ENCODE data around the gene SND1. TPM values are rescaled to one million over a fixed set of nuclear protein-coding genes. Genes with fewer than 3 reads are reported as not detected.

Gene SND1
- total and polyA plus RNA-seq, 2 of the 4 experiments (the other 2 are of a cell fraction): 154 to 294 TPM

- in situ Hi-C loops (cut with MboI; ENCODE audit: low sequenced_read_pairs) (loop anchor here (25.0 kb wide), 1 partner anchor 341 kb away; no protein-coding TSS in a partner anchor), intact Hi-C loops (cut with micrococcal nuclease) (no loop called here), dilution Hi-C loops (cut with HindIII; ENCODE audit: low sequenced_read_pairs, unreplicated experiment) (no loop called here)
- H2AFZ ChIP-seq (replicated peaks; ENCODE audit: low read length, poor library complexity): no peak overlapping the region
- no TSS peak for BruUV-seq (replicated peaks)
- peaks cover 56% of the 10 kb centered on the region for H4K20me1 ChIP-seq (ENCODE audit: insufficient read depth, low read length)
- peak; percentile 49 for DNase-seq
- H3K56ac ChIP-seq (ENCODE audit: extremely low read depth, insufficient read depth, low read length): no peak overlapping the region
- ChIA-PET CTCF (no interaction called here), POLR2A (ENCODE audit: unreplicated experiment) (no interaction called here)
- H2BK5ac ChIP-seq (ENCODE audit: low read depth, low read length, poor library complexity, severe bottlenecking): no peak overlapping the region
- H2BK120ac ChIP-seq (ENCODE audit: low read depth, low read length): no peak overlapping the region
- H3K36me3 ChIP-seq (ENCODE audit: control insufficient read depth, insufficient read depth, low read length): peaks cover 5% of the 10 kb centered on the region
- H3K4me2 ChIP-seq (ENCODE audit: low read depth, low read length): no peak overlapping the region
- H2AK9ac ChIP-seq (replicated peaks; ENCODE audit: low read depth, low read length, poor library complexity): no peak overlapping the region
- no peak overlapping the region for H2BK15ac ChIP-seq (ENCODE audit: low read depth, low read length)
- no peak for ATAC-seq (ENCODE audit: low read depth)
- H3K4ac ChIP-seq (ENCODE audit: low read depth, low read length): no peak overlapping the region
- H3K9ac ChIP-seq (ENCODE audit: low read depth, low read length): no peak overlapping the region
- H4K5ac ChIP-seq (ENCODE audit: low read depth, low read length): no peak overlapping the region
- no peak overlapping the region for H2AK5ac ChIP-seq (ENCODE audit: low read depth, low read length)
- no peak overlapping the region for H4K91ac ChIP-seq (ENCODE audit: insufficient read depth, low read depth, low read length)
- no peak for TF ChIP-seq RCOR1 (IDR thresholded peaks at IDR 0.05; ENCODE audit: insufficient replicate concordance, low read length)
- TF ChIP-seq USF2 (IDR thresholded peaks at IDR 0.05; ENCODE audit: low read depth, low read length): no peak
- TF ChIP-seq CEBPB (IDR thresholded peaks at IDR 0.05; ENCODE audit: low read depth, low read length): no peak
- no peak for TF ChIP-seq RFX5 (IDR thresholded peaks at IDR 0.05; ENCODE audit: low read depth, low read length)
- no peak for TF ChIP-seq CHD1 (IDR thresholded peaks at IDR 0.05; ENCODE audit: low read depth, low read length)
- TF ChIP-seq RAD21 (IDR thresholded peaks at IDR 0.05; ENCODE audit: low read length): no peak
- TF ChIP-seq FOS (IDR thresholded peaks at IDR 0.05; ENCODE audit: low read depth, low read length): no peak
- TF ChIP-seq MAZ (IDR thresholded peaks at IDR 0.05; ENCODE audit: borderline replicate concordance, low read depth, low read length): no peak
- TF ChIP-seq SMC3 (IDR thresholded peaks at IDR 0.05; ENCODE audit: low read depth, low read length): no peak
- TF ChIP-seq ELK1 (IDR thresholded peaks at IDR 0.05; ENCODE audit: borderline replicate concordance, low read depth, low read length): no peak
- no peak for TF ChIP-seq MXI1 (IDR thresholded peaks at IDR 0.05; ENCODE audit: borderline replicate concordance, low read depth, low read length)
- no peak for TF ChIP-seq MAFK (IDR thresholded peaks at IDR 0.05; ENCODE audit: low read depth, low read length)
- no peak for TF ChIP-seq POLR2A (IDR thresholded peaks at IDR 0.05; ENCODE audit: low read depth, low read length)
- TF ChIP-seq NFE2L2 (IDR thresholded peaks at IDR 0.05; ENCODE audit: low read depth, low read length): no peak
- TF ChIP-seq BHLHE40 (IDR thresholded peaks at IDR 0.05; ENCODE audit: low read depth, low read length): no peak
- TF ChIP-seq CTCF (conservative IDR thresholded peaks at IDR 0.05; ENCODE audit: low read depth, low read length): no peak
- H3K9me1 ChIP-seq (ENCODE audit: insufficient read depth, low read length): peaks cover 31% of the 10 kb centered on the region
- H3K79me1 ChIP-seq (ENCODE audit: low read depth in 1 of 2, low read length in 2 of 2): peaks cover 25 to 61% of the 10 kb centered on the region in 2 experiments
- H3K27ac ChIP-seq (ENCODE audit: insufficient read depth, low read length): no peak overlapping the region
- no peak overlapping the region for H3K14ac ChIP-seq (replicated peaks; ENCODE audit: low read depth, low read length)
- no peak overlapping the region for H4K8ac ChIP-seq (ENCODE audit: low read depth in 2 of 2, low read length in 2 of 2)
- H2BK20ac ChIP-seq (ENCODE audit: low read depth, low read length): no peak overlapping the region
- peaks cover 19% of the 10 kb centered on the region for H3K4me1 ChIP-seq (ENCODE audit: control insufficient read depth, insufficient read depth, low read length)
- H3K27me3 ChIP-seq (ENCODE audit: control insufficient read depth, insufficient read depth, low read length): no peaks in the 10 kb centered on the region
- no peaks in the 10 kb centered on the region for H3K9me3 ChIP-seq (ENCODE audit: control insufficient read depth, insufficient read depth, low read length)
- H3K23ac ChIP-seq (ENCODE audit: low read depth, low read length): no peak overlapping the region
- H3K18ac ChIP-seq (ENCODE audit: low read depth, low read length): no peak overlapping the region
- no peak overlapping the region for H3K4me3 ChIP-seq (ENCODE audit: insufficient read depth, low read depth, low read length)
These were observed 401.0 kb downstream of the SND1 start for GRCh38 chr7:128053023-128053422.
